Parathyroid adenoma (tissue), 2 donors: Measurements from ENCODE around the gene EGF.

ENCODE experiments used
- H2AFZ ChIP-seq: fragments of 300-600 bp; sonication (generic); one replicate; pipeline ENCODE4 v1.7.0; 2017; ENCODE audit warnings: antibody characterized with exemption, mild to moderate bottlenecking
- H3K27ac ChIP-seq: fragments of 300-600 bp; sonication (generic); one replicate; pipeline ENCODE4 v1.7.0; 2017
- H3K27me3 ChIP-seq: fragments of 300-600 bp; sonication (generic); one replicate; pipeline ENCODE4 v1.7.0; 2017; ENCODE audit warnings: low read length; ENCODE audit not compliant: control insufficient read depth, insufficient read depth
- H3K36me3 ChIP-seq: fragments of 300-600 bp; sonication (generic); one replicate; pipeline ENCODE4 v1.7.0; 2017; ENCODE audit warnings: low read length; ENCODE audit not compliant: control insufficient read depth, insufficient read depth
- H3K4me1 ChIP-seq: fragments of 300-600 bp; sonication (generic); one replicate; pipeline ENCODE4 v1.7.0; 2017; ENCODE audit warnings: control low read depth
- H3K4me2 ChIP-seq: fragments of 300-600 bp; sonication (generic); one replicate; pipeline ENCODE4 v1.7.0; 2017; ENCODE audit warnings: low read length
- H3K4me3 ChIP-seq: fragments of 300-600 bp; sonication (generic); one replicate; pipeline ENCODE4 v1.7.0; 2017; ENCODE audit warnings: low read depth, low read length
- H3K79me2 ChIP-seq: fragments of 300-600 bp; sonication (generic); one replicate; pipeline ENCODE4 v1.7.0; 2017; ENCODE audit warnings: control low read depth
- H3K9ac ChIP-seq: fragments of 300-600 bp; sonication (generic); one replicate; pipeline ENCODE4 v1.7.0; 2017; ENCODE audit warnings: mild to moderate bottlenecking
- H3K9me3 ChIP-seq: fragments of 300-600 bp; sonication (generic); one replicate; pipeline ENCODE4 v1.7.0; 2017; ENCODE audit warnings: low read length; ENCODE audit not compliant: control insufficient read depth
- CTCF ChIP-seq: fragments of 300-600 bp; sonication (generic); IDR thresholded peaks from one replicate; pipeline ENCODE4 v1.7.0; 2017; ENCODE audit warnings: antibody characterized with exemption, mild to moderate bottlenecking
- donor health status: primary hyperparathyroidism.

Gene EGF

GRCh38 chr4:109953556-109953955, 40.9 kb downstream of the EGF start:
- no peaks in the 10 kb centered on the region for H3K36me3 ChIP-seq
- H3K79me2 ChIP-seq: no peaks in the 10 kb centered on the region
- no peaks in the 10 kb centered on the region for H3K27me3 ChIP-seq
- H3K9ac ChIP-seq: no peak overlapping the region
- no peak overlapping the region for H3K27ac ChIP-seq
- H2AFZ ChIP-seq: no peak overlapping the region
- H3K4me1 ChIP-seq: no peaks in the 10 kb centered on the region
- no peak overlapping the region for H3K4me2 ChIP-seq
- no peak overlapping the region for H3K4me3 ChIP-seq
- H3K9me3 ChIP-seq: no peaks in the 10 kb centered on the region
- TF ChIP-seq CTCF: no peak

GRCh38 chr4:109955146-109955545, 42.5 kb downstream of the EGF start:
- Histone ChIP-seq H3K79me2 (no peaks in the 10 kb centered on the region), H3K9ac (no peak overlapping the region), H3K9me3 (no peaks in the 10 kb centered on the region), H3K4me1 (no peaks in the 10 kb centered on the region), H3K4me2 (no peak overlapping the region), H3K36me3 (no peaks in the 10 kb centered on the region), H3K4me3 (no peak overlapping the region), H3K27me3 (no peaks in the 10 kb centered on the region), H2AFZ (no peak overlapping the region), H3K27ac (no peak overlapping the region)
- TF ChIP-seq CTCF: no peak

- H3K9ac ChIP-seq: no peak overlapping the region
- no peaks in the 10 kb centered on the region for H3K79me2 ChIP-seq
- no peak overlapping the region for H3K27ac ChIP-seq
- H3K4me2 ChIP-seq: no peak overlapping the region
- no peak overlapping the region for H3K4me3 ChIP-seq
- no peak for TF ChIP-seq CTCF
- no peaks in the 10 kb centered on the region for H3K36me3 ChIP-seq
- H3K4me1 ChIP-seq: no peaks in the 10 kb centered on the region
- no peak overlapping the region for H2AFZ ChIP-seq
- no peaks in the 10 kb centered on the region for H3K27me3 ChIP-seq
- no peaks in the 10 kb centered on the region for H3K9me3 ChIP-seq
Measured at GRCh38 chr4:109957227-109957626, 44.5 kb downstream of the EGF start.

GRCh38 chr4:109959195-109959594, 46.5 kb downstream of the EGF start:
- Histone ChIP-seq H2AFZ (no peak overlapping the region), H3K9ac (no peak overlapping the region), H3K36me3 (no peaks in the 10 kb centered on the region), H3K27me3 (no peaks in the 10 kb centered on the region), H3K4me2 (no peak overlapping the region), H3K79me2 (no peaks in the 10 kb centered on the region), H3K27ac (no peak overlapping the region), H3K9me3 (no peaks in the 10 kb centered on the region), H3K4me1 (no peaks in the 10 kb centered on the region), H3K4me3 (no peak overlapping the region)
- TF ChIP-seq CTCF: no peak

- no peaks in the 10 kb centered on the region for H3K4me1 ChIP-seq
- H3K4me3 ChIP-seq: no peak overlapping the region
- no peaks in the 10 kb centered on the region for H3K79me2 ChIP-seq
- H3K9me3 ChIP-seq: no peaks in the 10 kb centered on the region
- no peak for TF ChIP-seq CTCF
- H3K9ac ChIP-seq: no peak overlapping the region
- no peak overlapping the region for H2AFZ ChIP-seq
- no peak overlapping the region for H3K4me2 ChIP-seq
- no peaks in the 10 kb centered on the region for H3K36me3 ChIP-seq
- no peaks in the 10 kb centered on the region for H3K27me3 ChIP-seq
- no peak overlapping the region for H3K27ac ChIP-seq
Measured at GRCh38 chr4:109962401-109962800, 49.7 kb downstream of the EGF start.
